Ureter (tissue), 1 donor: ENCODE data around the gene DDX10. TPM values are rescaled to one million over a fixed set of nuclear protein-coding genes. Genes with fewer than 3 reads are reported as not detected.

Source experiments
- DNase-seq: peaks from one replicate; pipeline ENCODE4 v3.0.0-alpha.2; 2020; ENCODE audit warnings: low spot score
- total RNA-seq: library from RNA; stranded (reverse); gene quantifications from one replicate; pipeline ENCODE4 v1.2.4, GENCODE V29; 2023
- donor health status: DM: yes; HTN: yes; CAD: no.

Gene DDX10
- total RNA-seq, 1 donor from 2014 or later, result 50.4 TPM

DNA sequence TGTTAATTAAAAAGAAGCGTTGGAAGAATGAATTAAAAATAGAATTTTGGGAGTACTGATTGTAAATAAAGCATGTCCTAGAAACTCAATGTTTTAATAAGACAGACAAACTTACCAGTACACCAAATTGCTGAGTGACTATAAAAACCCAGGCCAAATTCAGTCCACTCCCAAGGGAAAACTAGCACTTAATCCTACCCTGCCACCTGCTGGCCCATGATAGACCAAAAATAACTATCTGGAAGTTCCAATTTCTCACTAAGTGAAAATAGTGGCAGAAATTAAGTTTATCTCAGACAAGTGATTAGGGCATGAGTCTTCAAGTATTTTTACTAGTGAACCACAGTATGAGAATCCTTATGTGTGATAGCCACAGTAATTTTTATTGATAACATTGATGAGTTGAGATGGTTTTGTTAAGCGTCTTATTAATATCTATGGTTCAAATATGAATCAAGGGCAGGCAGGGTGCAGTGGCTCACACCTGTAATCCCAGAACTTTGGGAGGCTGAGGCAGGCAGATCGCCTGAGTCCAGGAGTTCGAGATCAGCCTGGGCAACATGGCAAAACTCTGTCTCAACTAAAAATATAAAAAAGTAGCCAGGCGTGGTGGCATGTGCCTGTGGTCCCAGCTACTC, 9.8 kb upstream of the DDX10 start:
- no peak for DNase-seq

DNA sequence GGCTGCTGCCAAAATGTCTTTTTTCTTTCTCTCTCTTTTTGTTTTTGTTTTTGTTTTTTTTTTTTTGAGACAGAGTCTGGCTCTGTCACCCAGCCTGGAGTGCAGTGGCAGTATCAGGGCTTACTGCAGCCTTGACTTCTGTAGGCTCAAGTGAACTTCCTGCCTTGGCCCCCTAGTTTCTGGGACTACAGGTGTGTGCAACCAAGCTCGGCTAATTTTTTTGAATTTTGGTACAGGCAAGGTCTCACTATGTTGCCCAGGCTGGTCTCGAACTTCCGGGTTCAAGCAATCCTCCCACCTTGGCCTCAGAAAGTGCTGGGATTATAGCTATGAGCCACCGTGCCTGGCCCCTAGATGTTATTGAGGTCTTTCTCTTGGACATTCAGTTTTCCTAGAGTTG, 2.2 kb upstream of the DDX10 start:
- no peak for DNase-seq

- no peak for DNase-seq
Measured at GRCh38 chr11:108663154-108663877, 1.6 kb upstream of the DDX10 start.

GRCh38 chr11:108666373-108666772, 1.5 kb downstream of the DDX10 start:
- DNase-seq, result no peak

GRCh38 chr11:108669286-108669685, 4.4 kb downstream of the DDX10 start:
- DNase-seq, result no peak

GRCh38 chr11:108669711-108670110, 4.8 kb downstream of the DDX10 start:
- no peak for DNase-seq

- no peak for DNase-seq
Measured at GRCh38 chr11:108670451-108670850, 5.6 kb downstream of the DDX10 start.

- no peak for DNase-seq
Measured at GRCh38 chr11:108672113-108672512, 7.2 kb downstream of the DDX10 start.

DNA sequence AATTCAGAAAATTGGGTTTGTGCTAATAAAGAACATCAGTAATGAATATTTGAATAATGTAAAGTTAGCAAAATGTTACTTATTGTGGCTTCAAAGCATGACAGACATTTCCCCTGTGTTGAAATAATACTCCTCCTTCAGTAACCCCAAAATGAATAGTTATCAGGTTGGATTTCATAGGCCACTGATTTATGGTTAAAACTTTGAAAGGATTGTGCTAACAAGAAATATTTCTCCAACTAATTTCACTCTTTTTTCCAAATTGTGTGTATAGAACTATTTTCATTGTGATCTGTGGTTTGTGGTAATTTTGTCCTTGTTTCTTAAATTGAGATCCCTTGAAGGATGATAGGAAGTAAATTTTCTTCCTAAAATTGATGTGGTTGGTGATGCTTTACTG, 7.9 kb downstream of the DDX10 start:
- DNase-seq, result no peak

DNA sequence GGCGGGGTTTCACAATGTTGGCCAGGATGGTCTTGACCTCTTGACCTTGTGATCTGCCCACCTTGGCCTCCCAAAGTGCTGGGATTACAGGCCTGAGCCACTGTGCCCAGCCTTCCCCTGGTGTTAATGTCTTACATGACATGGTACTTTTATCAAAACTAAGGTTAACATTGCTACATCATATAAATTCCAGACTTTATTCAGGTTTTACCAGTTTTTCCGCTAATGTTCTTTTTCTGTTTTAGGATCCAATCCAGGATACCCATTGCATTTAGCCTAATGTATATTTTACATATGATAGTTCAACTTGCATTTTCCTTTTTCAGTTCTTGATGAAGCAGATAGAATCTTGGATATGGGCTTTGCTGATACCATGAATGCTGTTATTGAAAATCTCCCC, 14.2 kb downstream of the DDX10 start:
- DNase-seq, result no peak

- DNase-seq, result no peak
Measured at GRCh38 chr11:108680271-108680670, 15.4 kb downstream of the DDX10 start.

- DNase-seq, result no peak
Measured at GRCh38 chr11:108685419-108686130, 20.7 kb downstream of the DDX10 start.

DNA sequence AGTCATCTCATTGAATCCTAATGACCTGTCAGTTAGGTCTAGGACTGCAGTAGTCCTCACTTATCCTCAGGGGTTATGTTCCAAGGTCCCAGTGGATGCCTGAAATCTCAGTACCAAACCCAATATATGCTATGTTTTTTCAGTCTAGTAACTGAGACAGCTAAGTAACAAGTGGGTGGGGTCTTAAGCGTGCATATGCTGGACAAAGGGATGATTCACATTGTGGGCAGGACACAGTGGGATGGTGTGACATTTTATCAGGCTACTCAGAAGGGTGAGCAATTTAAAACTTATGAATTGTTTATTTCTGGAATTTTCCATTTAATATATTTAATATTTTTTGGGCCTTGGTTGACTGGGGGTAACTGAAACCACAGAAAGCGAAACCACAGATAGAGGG, 29.0 kb downstream of the DDX10 start:
- DNase-seq, result no peak

DNA sequence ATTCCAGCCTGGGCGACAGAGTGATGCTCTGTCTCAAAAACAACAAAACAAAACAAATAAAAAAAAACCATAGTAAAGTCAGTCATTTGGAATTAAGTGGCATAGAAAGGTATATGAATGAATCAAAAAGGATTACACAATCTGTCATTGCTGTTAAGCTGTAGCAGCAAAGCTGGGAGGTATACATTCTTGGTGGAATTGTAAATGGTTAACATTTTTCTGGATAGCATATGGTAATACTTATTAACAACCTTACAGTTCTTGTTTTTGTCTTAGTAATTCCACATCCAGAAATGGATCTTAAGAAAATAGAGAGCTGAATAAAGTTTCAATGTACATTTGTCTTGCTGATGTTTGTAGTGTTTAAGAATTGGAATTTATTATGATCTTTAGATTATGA, 30.0 kb downstream of the DDX10 start:
- DNase-seq, result no peak

- DNase-seq, result peak; percentile 58
Measured at GRCh38 chr11:108697872-108698473, 33.1 kb downstream of the DDX10 start.

DNA sequence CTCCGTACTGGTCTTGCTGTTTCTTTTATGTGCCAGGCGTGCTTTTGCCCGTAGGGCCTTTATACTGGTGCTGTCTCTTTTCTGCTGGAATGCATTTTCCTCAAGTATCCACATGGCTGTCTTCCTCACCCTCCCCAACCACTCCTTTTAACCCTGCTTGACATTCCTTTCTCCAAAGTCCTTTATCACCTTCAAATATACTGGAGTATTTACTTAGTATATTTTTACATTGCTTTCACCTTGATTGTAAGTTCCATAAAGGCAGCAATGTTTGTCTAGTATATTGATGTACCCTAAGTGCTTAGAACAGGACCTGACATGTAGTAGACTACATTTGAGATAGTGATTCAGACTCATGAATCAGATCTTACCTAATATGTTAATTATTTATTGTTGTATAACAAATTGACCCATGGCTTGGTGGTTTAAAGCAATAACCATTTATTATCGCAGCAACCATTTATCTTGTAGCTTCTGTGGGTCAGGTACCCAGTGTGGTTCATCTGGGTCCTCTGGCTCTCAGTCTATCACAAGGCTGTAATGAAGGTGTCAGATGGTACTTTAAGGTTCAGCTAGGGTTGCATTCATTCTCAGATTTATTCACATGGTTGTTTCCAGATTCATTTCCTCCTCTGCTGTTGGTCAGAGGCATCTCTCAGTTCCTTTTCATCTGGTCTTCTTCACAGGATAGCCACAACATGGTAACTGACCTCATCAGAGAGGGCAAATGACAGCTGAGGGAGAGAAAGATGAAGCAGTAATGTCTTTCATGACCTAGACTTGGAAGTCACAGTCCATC, 34.2 kb downstream of the DDX10 start:
- DNase-seq, result no peak

- no peak for DNase-seq
Measured at GRCh38 chr11:108703916-108704315, 39.0 kb downstream of the DDX10 start.

DNA sequence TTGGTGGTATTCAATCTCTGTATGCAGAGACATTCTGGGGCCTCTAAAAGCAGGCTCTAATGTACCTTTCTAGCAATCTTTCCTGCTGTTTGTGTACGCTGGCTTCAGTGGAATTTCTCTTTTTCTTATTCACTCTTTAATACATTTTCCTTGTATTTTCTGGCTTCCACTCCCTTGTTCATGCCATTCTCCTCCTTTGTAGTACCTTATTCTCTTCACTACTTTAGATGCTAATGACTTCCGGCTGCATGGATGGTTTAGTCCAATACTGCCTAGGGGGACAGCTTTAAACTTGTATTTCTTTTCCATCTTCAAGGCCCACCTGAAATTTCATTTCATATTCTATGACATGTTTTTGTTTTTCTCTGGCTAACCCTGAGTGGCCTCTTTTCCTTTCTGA, 40.2 kb downstream of the DDX10 start:
- no peak for DNase-seq

- no peak for DNase-seq
Measured at GRCh38 chr11:108708173-108708572, 43.3 kb downstream of the DDX10 start.

GRCh38 chr11:108709741-108710140, 44.9 kb downstream of the DDX10 start:
- DNase-seq, result no peak

- DNase-seq, result no peak
Measured at GRCh38 chr11:108713076-108713790, 48.4 kb downstream of the DDX10 start.
